ENCODE data around the gene SLC7A11. TPM values are rescaled to one million over a fixed set of nuclear protein-coding genes. Genes with fewer than 3 reads are reported as not detected.

SLC7A11 gene
- total RNA-seq, 1 experiment from 2014 or later = 10.1 TPM

- H3K27me3 Mint-ChIP-seq (ENCODE audit: low read depth) = no peaks in the 10 kb centered on the region
- peaks cover 13% of the 10 kb centered on the region for H3K36me3 Mint-ChIP-seq
- H3K4me1 Mint-ChIP-seq = peaks cover 13% of the 10 kb centered on the region
- TF ChIP-seq CREB1 (CRISPR knock-in tag; IDR thresholded peaks at IDR 0.05) = no peak
- no peak for TF ChIP-seq NFE2L1 (CRISPR knock-in tag; IDR thresholded peaks at IDR 0.05)
- no peak for TF ChIP-seq IRF2 (CRISPR knock-in tag; IDR thresholded peaks at IDR 0.05; ENCODE audit: borderline replicate concordance, low read depth)
- no peak for TF ChIP-seq FOXP4 (CRISPR knock-in tag; IDR thresholded peaks at IDR 0.05)
- no peak for TF ChIP-seq MXD4 (CRISPR knock-in tag; IDR thresholded peaks at IDR 0.05; ENCODE audit: borderline replicate concordance)
- no peak for TF ChIP-seq ZNF423 (CRISPR knock-in tag; IDR thresholded peaks at IDR 0.05)
- TF ChIP-seq SMAD3 (CRISPR knock-in tag; IDR thresholded peaks at IDR 0.05; ENCODE audit: borderline replicate concordance) = no peak
- no peak for TF ChIP-seq ZNF121 (CRISPR knock-in tag; IDR thresholded peaks at IDR 0.05)
- CTCF ChIA-PET = interaction anchor here (0.5 to 0.6 kb wide), 2 partner anchors 11 to 29 kb away, joined by 3 to 5 read pairs; no protein-coding TSS in a partner anchor
- H3K9me3 Mint-ChIP-seq = no peaks in the 10 kb centered on the region
- ATAC-seq = no peak
- POLR2A ChIA-PET = interaction anchor here (0.7 kb wide), 1 partner anchor 752 kb away, joined by 5 read pairs; no protein-coding TSS in a partner anchor
- no peak for DNase-seq (ENCODE audit: low spot score)
- peak overlapping the region; percentile 39; the same call in 1 of the 2 replicates for H3K27ac Mint-ChIP-seq
- H3K4me3 Mint-ChIP-seq = no peak overlapping the region
Measured at GRCh38 chr4:138236037-138236436, 6.1 kb downstream of the SLC7A11 start.

GRCh38 chr4:138235419-138235952 lies 6.7 kb downstream of the SLC7A11 start:
- ChIA-PET CTCF (interaction anchor here (0.6 kb wide), 1 partner anchor 1669 kb away, joined by 3 read pairs; no protein-coding TSS in a partner anchor), POLR2A (no interaction called here)
- Mint-ChIP-seq H3K9me3 (no peaks in the 10 kb centered on the region), H3K4me1 (peaks cover 8% of the 10 kb centered on the region), H3K4me3 (no peak overlapping the region), H3K27me3 (ENCODE audit: low read depth) (no peaks in the 10 kb centered on the region), H3K27ac (peak overlapping the region; percentile 41; the same call in 1 of the 2 replicates), H3K36me3 (peaks cover 16% of the 10 kb centered on the region)
- no peak for ATAC-seq
- TF ChIP-seq MLX (CRISPR knock-in tag; IDR thresholded peaks at IDR 0.05) = no peak
- TF ChIP-seq ZNF138 (CRISPR knock-in tag; conservative IDR thresholded peaks at IDR 0.05) = no peak
- TF ChIP-seq TCF7 (CRISPR knock-in tag; IDR thresholded peaks at IDR 0.05; ENCODE audit: low read depth) = no peak
- no peak for TF ChIP-seq ZNF281 (CRISPR knock-in tag; IDR thresholded peaks at IDR 0.05)
- TF ChIP-seq ZNF232 (CRISPR knock-in tag; IDR thresholded peaks at IDR 0.05) = no peak
- TF ChIP-seq ATF6 (CRISPR knock-in tag; IDR thresholded peaks at IDR 0.05) = no peak
- TF ChIP-seq ZNF219 (CRISPR knock-in tag; IDR thresholded peaks at IDR 0.05; ENCODE audit: borderline replicate concordance) = no peak
- no peak for TF ChIP-seq NR2C2 (CRISPR knock-in tag; IDR thresholded peaks at IDR 0.05)
- no peak for TF ChIP-seq E2F5 (CRISPR knock-in tag; IDR thresholded peaks at IDR 0.05)
- DNase-seq (ENCODE audit: low spot score) = no peak

Measured in WTC11 (cell line).